ENCODE data around the gene CX3CR1. TPM values are rescaled to one million over a fixed set of nuclear protein-coding genes. Genes with fewer than 3 reads are reported as not detected.
"Not testable (repeated sequence)": the region's sequence is repeated elsewhere in the genome, so short reads cannot be mapped to it uniquely, and the experiment has no call there.

The CX3CR1 gene
- total RNA-seq, 2 donors from 2014 or later: 0.79 to 2.7 TPM

DNA sequence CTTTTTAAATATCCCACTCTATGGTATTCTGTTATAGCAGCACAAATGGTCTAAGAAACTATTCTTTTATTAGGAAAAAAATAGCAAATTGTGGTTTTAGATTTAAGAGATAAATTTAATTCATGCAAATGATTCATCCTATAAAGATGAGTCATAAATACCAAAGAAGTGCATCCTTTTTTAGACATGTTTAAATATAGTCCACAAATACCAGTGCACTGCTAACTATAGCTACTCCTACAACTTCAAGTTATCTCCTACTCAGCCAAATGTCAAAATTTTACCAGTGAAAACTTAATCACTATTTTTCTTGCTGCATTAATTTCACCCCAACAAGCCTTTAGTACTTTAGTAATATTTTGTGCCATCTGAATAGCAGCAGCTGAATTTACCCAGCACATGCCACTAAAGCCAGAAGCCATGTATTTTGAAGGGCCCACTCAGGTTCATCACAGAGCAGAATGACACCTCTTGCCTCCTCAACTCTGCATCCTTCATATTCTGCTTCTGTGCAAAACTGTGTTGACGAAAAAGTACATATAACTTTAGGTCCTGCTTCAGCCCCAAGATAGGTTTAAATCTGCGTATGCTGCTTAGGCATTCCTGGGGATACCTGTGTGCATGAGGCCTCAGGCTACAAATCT, 24.9 kb downstream of the CX3CR1 start:
- peaks cover 32% of the 10 kb centered on the region for H3K4me1 Mint-ChIP-seq (ENCODE audit: low read depth)
- ATAC-seq (replicated peaks in 1 of 2) (peak in 1 of 2 donors; percentile 48), DNase-seq (no peak)
- H3K27me3 Mint-ChIP-seq (ENCODE audit: low read depth): peaks cover 17% of the 10 kb centered on the region
- H3K27ac Mint-ChIP-seq: no peak overlapping the region
- H3K36me3 Mint-ChIP-seq (ENCODE audit: insufficient read depth in 2 of 2): no peaks in the 10 kb centered on the region
- H3K4me3 Mint-ChIP-seq: peak overlapping the region in 1 of 2 donors; percentile 66
- H3K9me3 Mint-ChIP-seq: no peaks in the 10 kb centered on the region

DNA sequence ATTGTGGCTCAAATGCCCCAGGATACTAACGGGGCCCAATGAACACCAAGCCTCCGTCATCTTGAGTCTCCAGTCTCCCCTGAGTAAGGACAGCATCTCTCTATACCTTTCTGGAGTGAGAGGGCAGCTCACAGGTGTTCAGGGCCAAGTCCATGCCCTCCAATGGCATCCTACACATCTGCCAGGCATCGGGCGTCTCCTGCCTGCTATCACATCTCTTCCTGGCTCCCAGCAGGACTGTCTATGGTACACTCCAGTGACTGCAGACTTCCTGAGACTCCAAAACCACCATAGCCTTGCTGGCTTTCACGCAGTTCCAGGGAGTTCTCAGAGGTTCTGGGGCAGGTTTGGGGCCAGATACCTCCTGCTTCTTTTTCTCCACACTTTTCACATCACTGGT, 28.3 kb downstream of the CX3CR1 start:
- Mint-ChIP-seq H3K36me3 (ENCODE audit: insufficient read depth in 2 of 2) (no peaks in the 10 kb centered on the region), H3K4me1 (ENCODE audit: low read depth) (peaks cover 30% of the 10 kb centered on the region), H3K4me3 (no peak overlapping the region), H3K27ac (no peak overlapping the region), H3K27me3 (ENCODE audit: low read depth) (peaks cover 14% of the 10 kb centered on the region), H3K9me3 (no peaks in the 10 kb centered on the region)
- ATAC-seq (replicated peaks in 1 of 2) (no peak), DNase-seq (no peak)

GRCh38 chr3:39250116-39250747, 29.6 kb downstream of the CX3CR1 start:
- DNase-seq: no peak
- peaks cover 14% of the 10 kb centered on the region for H3K27me3 Mint-ChIP-seq (ENCODE audit: low read depth)
- no peak for ATAC-seq (replicated peaks in 1 of 2)
- peaks cover 17% of the 10 kb centered on the region for H3K4me1 Mint-ChIP-seq (ENCODE audit: low read depth)
- H3K27ac Mint-ChIP-seq: no peak overlapping the region
- no peaks in the 10 kb centered on the region for H3K9me3 Mint-ChIP-seq
- no peak overlapping the region for H3K4me3 Mint-ChIP-seq
- H3K36me3 Mint-ChIP-seq (ENCODE audit: insufficient read depth in 2 of 2): no peaks in the 10 kb centered on the region

DNA sequence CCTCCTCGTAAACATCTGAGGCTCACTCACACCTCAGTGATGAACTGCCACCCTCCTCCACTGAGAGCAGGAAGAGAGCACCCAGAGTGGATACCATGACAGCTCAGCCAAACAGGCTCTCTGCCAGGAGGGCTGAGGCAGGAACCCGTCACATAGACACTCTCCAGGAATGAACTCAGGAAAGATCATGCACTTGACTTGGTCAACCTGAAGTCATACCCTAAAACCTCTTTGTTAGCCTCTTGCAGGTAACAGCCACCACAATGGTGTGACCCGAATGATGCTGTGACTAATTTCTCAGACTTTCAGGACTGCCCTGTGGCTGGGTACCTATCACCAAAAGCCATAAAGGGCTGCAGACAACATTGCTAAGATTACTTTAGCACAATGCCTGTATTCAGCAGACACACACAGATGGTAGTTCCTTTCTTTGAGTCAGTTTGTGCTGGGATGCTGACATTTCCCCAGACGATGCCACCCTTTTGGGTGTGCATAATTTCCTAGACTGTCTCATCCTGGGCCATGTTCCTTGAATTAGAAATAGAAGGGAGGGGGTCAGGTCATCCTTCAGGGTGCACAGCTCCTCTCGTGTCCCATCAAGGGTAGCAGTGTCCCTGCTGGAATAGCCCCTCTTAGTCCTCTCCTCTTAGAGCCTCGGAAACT, 30.3 kb downstream of the CX3CR1 start:
- Mint-ChIP-seq H3K27ac (no peak overlapping the region), H3K9me3 (no peaks in the 10 kb centered on the region)
- peak; percentile 59 to 72 for ATAC-seq (replicated peaks in 1 of 2)

GRCh38 chr3:39241561-39241960, 38.3 kb downstream of the CX3CR1 start:
- H3K27me3 Mint-ChIP-seq (ENCODE audit: low read depth): peaks cover 10% of the 10 kb centered on the region
- no peak overlapping the region for H3K4me3 Mint-ChIP-seq
- peaks cover 0 to 1% of the 10 kb centered on the region in 2 donors for H3K9me3 Mint-ChIP-seq
- H3K36me3 Mint-ChIP-seq (ENCODE audit: insufficient read depth in 2 of 2): no peaks in the 10 kb centered on the region
- DNase-seq: no peak
- no peaks in the 10 kb centered on the region for H3K4me1 Mint-ChIP-seq (ENCODE audit: low read depth)
- ATAC-seq (replicated peaks in 1 of 2): no peak
- H3K27ac Mint-ChIP-seq: no peak overlapping the region

More for the DNA sequence above, 30.3 kb downstream of the CX3CR1 start:
- H3K36me3 Mint-ChIP-seq (ENCODE audit: insufficient read depth in 2 of 2): no peaks in the 10 kb centered on the region
- DNase-seq: no peak
- peaks cover 14% of the 10 kb centered on the region for H3K27me3 Mint-ChIP-seq (ENCODE audit: low read depth)
- peaks cover 10% of the 10 kb centered on the region for H3K4me1 Mint-ChIP-seq (ENCODE audit: low read depth)
- no peak overlapping the region for H3K4me3 Mint-ChIP-seq

DNA sequence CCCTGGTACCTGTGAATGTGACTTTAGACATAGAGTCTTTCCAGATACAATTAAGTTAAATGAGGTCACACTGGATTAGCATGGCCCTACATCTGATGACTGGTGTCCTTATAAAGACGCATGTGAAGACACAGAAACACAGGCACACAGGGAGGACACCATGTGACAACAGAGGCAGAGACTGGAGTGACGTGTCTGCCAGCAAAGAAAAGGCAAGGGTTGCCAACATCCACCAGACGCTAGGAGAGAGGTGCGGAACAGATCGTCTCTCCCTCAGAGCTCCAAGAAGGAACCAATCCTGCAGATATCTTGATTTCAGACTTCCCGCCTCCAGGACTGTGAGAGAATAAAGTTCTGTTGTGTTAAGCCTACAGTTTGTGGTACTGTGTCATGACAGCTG, 42.8 kb downstream of the CX3CR1 start:
- no peaks in the 10 kb centered on the region for H3K36me3 Mint-ChIP-seq (ENCODE audit: insufficient read depth in 2 of 2)
- ATAC-seq (replicated peaks in 1 of 2) (no peak), DNase-seq (no peak)
- no peaks in the 10 kb centered on the region for H3K9me3 Mint-ChIP-seq
- no peak overlapping the region for H3K27ac Mint-ChIP-seq
- H3K4me1 Mint-ChIP-seq (ENCODE audit: low read depth): peaks cover 12% of the 10 kb centered on the region
- H3K27me3 Mint-ChIP-seq (ENCODE audit: low read depth): peaks cover 22% of the 10 kb centered on the region
- H3K4me3 Mint-ChIP-seq: no peak overlapping the region

DNA sequence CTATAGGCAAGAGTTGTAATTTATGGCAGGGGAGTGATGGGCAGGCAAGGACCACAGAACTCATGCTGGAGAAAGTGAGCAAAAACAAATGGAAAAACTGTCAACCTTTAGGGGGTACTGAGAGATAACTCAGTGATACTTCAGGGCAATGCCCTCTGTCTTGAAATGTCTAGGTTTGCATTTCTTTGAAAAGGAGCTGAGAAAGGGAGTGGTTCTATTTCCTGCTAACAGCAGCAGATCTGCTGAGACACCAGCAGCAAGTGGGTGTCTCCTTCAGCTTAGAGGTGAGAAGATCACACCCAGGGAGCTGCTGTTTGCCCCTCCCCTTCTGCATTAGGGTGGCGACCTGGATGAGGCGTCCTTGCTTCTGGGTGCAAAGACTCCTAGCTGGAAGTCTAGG, 45.2 kb downstream of the CX3CR1 start:
- Mint-ChIP-seq H3K27me3 (ENCODE audit: low read depth) (peaks cover 29% of the 10 kb centered on the region), H3K27ac (no peak overlapping the region), H3K9me3 (no peaks in the 10 kb centered on the region), H3K36me3 (ENCODE audit: insufficient read depth in 2 of 2) (no peaks in the 10 kb centered on the region), H3K4me3 (peak overlapping the region in 1 of 2 donors; percentile 14), H3K4me1 (ENCODE audit: low read depth) (peaks cover 12% of the 10 kb centered on the region)
- ATAC-seq (replicated peaks in 1 of 2) (peak; percentile 18 to 71), DNase-seq (peak in 1 of 2 donors; percentile 12)

- Mint-ChIP-seq H3K27ac (no peak overlapping the region), H3K4me1 (ENCODE audit: low read depth) (peaks cover 12% of the 10 kb centered on the region), H3K4me3 (no peak overlapping the region), H3K9me3 (no peaks in the 10 kb centered on the region), H3K27me3 (ENCODE audit: low read depth) (peaks cover 23% of the 10 kb centered on the region), H3K36me3 (ENCODE audit: insufficient read depth in 2 of 2) (no peaks in the 10 kb centered on the region)
- ATAC-seq (replicated peaks in 1 of 2) (no peak), DNase-seq (no peak)
Observed at GRCh38 chr3:39232859-39233258, 47.0 kb downstream of the CX3CR1 start.

DNA sequence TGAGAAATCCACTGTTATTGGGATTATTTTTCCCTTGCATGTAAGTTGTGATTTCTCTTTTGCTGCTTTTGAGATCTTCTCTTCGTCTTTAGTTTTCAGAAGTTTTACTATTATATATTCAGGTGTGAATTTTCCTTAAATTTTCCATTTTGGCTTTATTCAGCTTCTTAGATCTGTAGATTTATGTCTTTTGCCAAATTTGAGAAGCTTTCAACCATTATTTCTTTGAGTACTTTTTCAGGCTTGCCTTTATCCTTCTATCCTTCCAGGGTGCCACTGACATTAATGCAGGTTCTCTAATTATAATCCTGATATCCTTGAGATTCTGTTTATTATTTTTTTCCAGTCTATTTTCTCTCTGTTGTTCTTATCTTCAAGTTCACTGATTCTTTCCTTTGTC, 49.4 kb downstream of the CX3CR1 start:
- H3K9me3 Mint-ChIP-seq: no peaks in the 10 kb centered on the region
- H3K27ac Mint-ChIP-seq: no peak overlapping the region
- no peaks in the 10 kb centered on the region for H3K36me3 Mint-ChIP-seq (ENCODE audit: insufficient read depth in 2 of 2)
- no peak overlapping the region for H3K4me3 Mint-ChIP-seq
- DNase-seq: no peak
- ATAC-seq (replicated peaks in 1 of 2): no peak
- peaks cover 29% of the 10 kb centered on the region for H3K27me3 Mint-ChIP-seq (ENCODE audit: low read depth)
- peaks cover 12% of the 10 kb centered on the region for H3K4me1 Mint-ChIP-seq (ENCODE audit: low read depth)

- peaks cover 27% of the 10 kb centered on the region for H3K27me3 Mint-ChIP-seq (ENCODE audit: low read depth)
- DNase-seq (no peak), ATAC-seq (replicated peaks in 1 of 2) (no peak)
- no peak overlapping the region for H3K4me3 Mint-ChIP-seq
- no peaks in the 10 kb centered on the region for H3K4me1 Mint-ChIP-seq (ENCODE audit: low read depth)
- H3K9me3 Mint-ChIP-seq: no peaks in the 10 kb centered on the region
- no peaks in the 10 kb centered on the region for H3K36me3 Mint-ChIP-seq (ENCODE audit: insufficient read depth in 2 of 2)
- H3K27ac Mint-ChIP-seq: no peak overlapping the region
Observed at GRCh38 chr3:39228496-39228895, 51.3 kb downstream of the CX3CR1 start.

GRCh38 chr3:39227596-39227995, 52.2 kb downstream of the CX3CR1 start:
- H3K27ac Mint-ChIP-seq; H3K36me3 Mint-ChIP-seq (ENCODE audit: insufficient read depth in 2 of 2); H3K4me1 Mint-ChIP-seq (ENCODE audit: low read depth); H3K4me3 Mint-ChIP-seq; DNase-seq; H3K9me3 Mint-ChIP-seq; ATAC-seq (replicated peaks in 1 of 2): not testable (repeated sequence)
- peaks cover 25% of the 10 kb centered on the region for H3K27me3 Mint-ChIP-seq (ENCODE audit: low read depth)

DNA sequence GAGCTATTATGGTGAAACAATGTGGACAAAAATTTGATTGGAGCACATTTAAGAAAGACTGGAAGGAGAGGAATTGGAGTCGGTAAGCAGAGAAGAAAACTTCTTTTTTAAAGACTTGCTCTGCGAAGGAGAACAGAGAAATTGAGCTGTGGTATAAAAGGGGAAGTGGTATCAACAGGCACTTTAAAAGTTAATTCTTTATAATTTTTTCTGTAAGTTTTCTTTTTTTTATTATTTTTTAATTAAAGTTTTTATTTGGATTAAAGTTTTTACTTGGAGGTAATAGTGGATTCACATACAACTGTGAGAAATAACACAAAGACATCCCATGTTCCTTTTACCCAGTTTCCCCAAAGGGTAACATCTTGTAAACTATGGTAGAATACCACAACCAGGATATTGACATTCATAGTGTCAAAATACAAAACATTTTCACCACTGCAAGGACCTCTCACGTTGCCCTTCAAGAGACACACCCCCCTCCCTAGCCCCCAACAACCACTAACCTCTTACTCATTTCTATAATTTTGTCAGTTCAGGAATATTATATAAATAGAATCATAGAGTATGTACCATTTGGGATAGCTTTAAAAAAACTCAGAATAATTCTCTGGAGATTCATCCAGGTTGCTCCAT, 53.6 kb downstream of the CX3CR1 start:
- ATAC-seq (replicated peaks in 1 of 2) (no peak), DNase-seq (no peak)
- H3K9me3 Mint-ChIP-seq: no peaks in the 10 kb centered on the region
- no peaks in the 10 kb centered on the region for H3K4me1 Mint-ChIP-seq (ENCODE audit: low read depth)
- no peaks in the 10 kb centered on the region for H3K36me3 Mint-ChIP-seq (ENCODE audit: insufficient read depth in 2 of 2)
- H3K4me3 Mint-ChIP-seq: no peak overlapping the region
- H3K27ac Mint-ChIP-seq: no peak overlapping the region
- H3K27me3 Mint-ChIP-seq (ENCODE audit: low read depth): peaks cover 18% of the 10 kb centered on the region

- Mint-ChIP-seq H3K4me3 (no peak overlapping the region), H3K27ac (no peak overlapping the region), H3K9me3 (no peaks in the 10 kb centered on the region), H3K4me1 (ENCODE audit: low read depth) (no peaks in the 10 kb centered on the region), H3K36me3 (ENCODE audit: insufficient read depth in 2 of 2) (no peaks in the 10 kb centered on the region), H3K27me3 (ENCODE audit: low read depth) (peaks cover 18% of the 10 kb centered on the region)
- ATAC-seq (replicated peaks in 1 of 2) (no peak), DNase-seq (no peak)
Observed at GRCh38 chr3:39224288-39224687, 55.5 kb downstream of the CX3CR1 start.

All from activated T-cell treated with anti-CD3 and anti-CD28 coated beads, Interleukin-2, amount 50 U/mL, for 72 hours (primary cell).